ENCODE results near the gene PDAP1. TPM values are rescaled to one million over a fixed set of nuclear protein-coding genes. Genes with fewer than 3 reads are reported as not detected.
A peak's percentile ranks its signal among the peaks of the same experiment; 100 is the strongest.

PDAP1 gene
- total and polyA plus RNA-seq, 2 of the 13 experiments (the other 11 are each of a cell fraction or from before 2014, with no cell fraction given) = 13.0 to 100 TPM

- H2AFZ ChIP-seq (ENCODE audit: low read length) = no peak overlapping the region
- no peaks in the 10 kb centered on the region for H3K9me3 ChIP-seq (ENCODE audit: low read length)
- no peak overlapping the region for H3K27ac ChIP-seq (ENCODE audit: extremely low read length, insufficient read depth, low read length)
- DNase-seq (ENCODE audit: low spot score) (no peak), FAIRE-seq (peak; percentile 4), ATAC-seq (no peak)
- peaks cover 5% of the 10 kb centered on the region; the same call in 1 of the 2 replicates for H4K20me1 ChIP-seq (ENCODE audit: insufficient read depth, low read length)
- peaks cover 62% of the 10 kb centered on the region for H3K79me2 ChIP-seq (ENCODE audit: insufficient read depth, low read length)
- intact Hi-C loops (cut with micrococcal nuclease; ENCODE audit: unreplicated experiment) (loop anchor here (5.0 kb wide), 1 partner anchor 34 kb away; the partner anchor contains the start of gene ARPC1B), in situ Hi-C loops (cut with HindIII; ENCODE audit: extremely low pct_ligation_motif_present, low pct_unique_long_range_greater_than_20kb) (no loop called here)
- peak overlapping the region; percentile 84 for H3K4me2 ChIP-seq (ENCODE audit: low read depth, low read length)
- H3K4me1 ChIP-seq (ENCODE audit: insufficient read depth, low read length) = peaks cover 41% of the 10 kb centered on the region
- H3K4me3 ChIP-seq (replicated peaks in 1 of 3; ENCODE audit: insufficient read depth in 1 of 3, low read depth in 2 of 3, low read length in 3 of 3) = peak overlapping the region; percentile 80 to 100 (median 93); a peak in 4 of 6 replicates
- H3K27me3 ChIP-seq (ENCODE audit: control insufficient read depth in 1 of 2, insufficient read depth in 2 of 2, low read length in 2 of 2) = peaks cover 0 to 4% of the 10 kb centered on the region in 2 experiments; a peak in 2 of 5 replicates
- ChIA-PET CTCF (ENCODE audit: low intra/inter-chr PET ratio, low total read pairs) (no interaction called here), POLR2A (no interaction called here)
- H3K9ac ChIP-seq (ENCODE audit: insufficient read depth, low read depth, low read length) = peak overlapping the region; percentile 99
- no TSS peak for BruUV-seq (replicated peaks)
- peaks cover 23 to 41% of the 10 kb centered on the region in 2 experiments for H3K36me3 ChIP-seq (replicated peaks in 1 of 2; ENCODE audit: control insufficient read depth in 1 of 2, insufficient read depth in 2 of 2, low read length in 2 of 2)
- whole genome bisulfite sequencing (ENCODE audit: low lambda C conversion rate) = no CpG with 5 or more reads among the region's 1 CpG
- TF ChIP-seq ZNF280B (CRISPR knock-in tag; IDR thresholded peaks at IDR 0.05; ENCODE audit: borderline replicate concordance) (no peak), MNT (IDR thresholded peaks at IDR 0.05) (no peak), ZNF552 (CRISPR knock-in tag; IDR thresholded peaks at IDR 0.05; ENCODE audit: borderline replicate concordance) (no peak), ZNF513 (CRISPR knock-in tag; conservative IDR thresholded peaks at IDR 0.05) (no peak), CTCF (CRISPR knock-in tag; IDR thresholded peaks at IDR 0.05) (peak; percentile 39), HMGXB4 (CRISPR knock-in tag; IDR thresholded peaks at IDR 0.05; ENCODE audit: borderline replicate concordance in 1 of 2, low read depth in 1 of 2) (no peak), ZNF530 (CRISPR knock-in tag; IDR thresholded peaks at IDR 0.05; ENCODE audit: low read depth) (no peak), RNF219 (CRISPR knock-in tag; IDR thresholded peaks at IDR 0.05) (no peak)
Measured at GRCh38 chr7:99406557-99406956, 1.8 kb downstream of the PDAP1 start.
